Erythroblast (primary cell): ENCODE data around the gene TGFBI.
A peak's percentile ranks its signal among the peaks of the same experiment; 100 is the strongest.

Experiments used
- DNase-seq, 2 experiments: peaks; one replicate each; lab custom pipeline; 2025; lab: John Stamatoyannopoulos, UW
- GATA1 ChIP-seq: IDR thresholded peaks from 2 replicates; pipeline ENCODE4 v1.6.1; 2011; ENCODE audit warnings: low read depth, mild to moderate bottlenecking, control low read depth, low read length, moderate library complexity
- POLR2A ChIP-seq: IDR thresholded peaks from 2 replicates; pipeline ENCODE4 v1.6.1; 2011; ENCODE audit warnings: mild to moderate bottlenecking, low read length

The TGFBI gene

DNA sequence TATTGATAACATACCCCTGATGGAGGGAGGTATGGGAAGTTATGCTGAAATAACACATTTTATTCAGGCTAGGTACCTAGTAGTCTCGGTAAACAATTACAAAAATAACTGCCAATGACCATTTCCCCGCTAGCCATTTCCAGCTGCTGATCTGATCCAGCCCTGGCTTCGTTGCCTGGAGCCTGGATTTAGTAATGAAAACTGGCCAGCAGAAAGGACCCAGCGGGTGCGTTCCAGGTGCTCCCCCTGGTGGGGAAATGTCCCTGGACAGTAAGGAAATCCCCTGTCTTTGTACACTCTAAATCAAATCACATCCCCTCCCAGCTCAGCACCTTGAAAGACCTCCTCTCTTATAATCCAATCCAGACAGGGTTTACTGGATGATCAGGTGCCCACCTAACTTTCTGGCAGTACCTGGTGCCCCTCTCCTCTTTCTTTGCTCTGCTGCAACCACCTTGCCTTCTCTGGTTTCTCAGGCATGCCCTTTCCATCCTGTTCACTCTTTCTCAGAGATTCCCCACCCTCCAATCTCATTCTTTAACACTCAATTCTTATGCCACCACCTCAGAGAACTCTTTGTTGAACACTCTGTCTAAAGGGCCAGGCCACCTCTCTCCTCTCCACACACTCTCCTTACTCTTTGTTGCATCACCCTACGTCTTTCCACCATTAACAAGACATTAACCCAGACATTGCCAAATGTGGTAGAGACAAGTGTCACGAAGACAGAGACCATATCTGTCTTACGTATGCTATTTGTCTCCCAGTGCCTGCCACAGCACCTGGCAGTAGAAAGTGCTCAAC lies 53.8 kb downstream of the TGFBI start:
- no peak for TF ChIP-seq POLR2A
- no peak for TF ChIP-seq GATA1

DNA sequence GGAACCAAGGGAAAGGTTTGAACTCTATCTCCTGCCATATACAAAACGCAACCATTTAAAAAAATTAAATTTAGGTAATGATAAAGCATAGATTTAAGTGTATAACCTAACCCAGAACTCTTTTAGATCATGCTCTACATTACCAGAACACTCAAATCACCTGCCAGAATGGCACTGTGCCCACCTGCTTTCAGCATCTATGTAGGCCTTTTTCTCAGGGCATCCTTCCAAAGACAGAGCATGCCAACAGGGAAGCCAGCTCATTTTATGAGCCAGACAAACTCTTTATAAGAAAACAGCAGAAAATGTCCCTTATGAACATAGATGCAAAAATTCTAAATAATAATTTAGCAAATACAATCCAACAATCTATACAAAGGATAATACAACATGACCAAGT lies 55.9 kb downstream of the TGFBI start:
- TF ChIP-seq GATA1: no peak
- TF ChIP-seq POLR2A: no peak
- no peak for DNase-seq

More for the DNA sequence above, 53.8 kb downstream of the TGFBI start:
- DNase-seq: peak; percentile 62 to 73

DNA sequence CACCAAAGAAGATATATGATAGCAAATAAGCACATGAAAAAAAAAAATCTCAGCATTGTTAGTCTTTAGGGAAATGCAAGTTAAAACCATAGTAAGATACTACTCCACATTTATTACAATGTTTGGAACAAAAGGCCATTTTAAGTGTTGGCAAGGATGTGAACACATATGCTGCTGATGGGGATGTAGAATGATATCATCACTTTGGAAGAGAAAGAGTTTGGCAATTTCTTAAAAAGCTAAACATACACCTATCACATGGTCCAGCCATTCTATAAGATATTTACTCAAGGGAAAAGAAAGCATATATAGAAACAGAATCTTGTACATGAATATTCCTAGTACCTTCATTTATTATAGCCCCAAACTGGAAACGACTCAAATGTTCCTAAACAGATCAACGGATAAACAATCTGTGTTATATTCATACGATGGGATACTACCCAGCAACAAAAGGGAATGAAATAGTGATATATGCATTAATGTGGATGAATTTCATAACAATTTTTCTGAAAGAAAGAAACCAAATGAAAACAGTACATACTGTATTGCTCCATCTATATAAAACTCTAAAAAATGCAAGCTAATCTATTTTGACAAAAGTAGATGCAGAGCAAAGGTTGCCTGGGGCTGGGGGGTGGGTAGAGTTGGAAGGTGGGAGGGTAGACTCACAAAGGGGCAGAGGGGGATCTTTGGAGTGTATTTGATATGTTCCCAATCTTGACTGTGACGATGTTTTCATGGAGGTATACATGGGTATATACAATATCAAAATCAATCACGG lies 58.2 kb downstream of the TGFBI start:
- TF ChIP-seq GATA1 (no peak), POLR2A (no peak)
- no peak for DNase-seq

DNA sequence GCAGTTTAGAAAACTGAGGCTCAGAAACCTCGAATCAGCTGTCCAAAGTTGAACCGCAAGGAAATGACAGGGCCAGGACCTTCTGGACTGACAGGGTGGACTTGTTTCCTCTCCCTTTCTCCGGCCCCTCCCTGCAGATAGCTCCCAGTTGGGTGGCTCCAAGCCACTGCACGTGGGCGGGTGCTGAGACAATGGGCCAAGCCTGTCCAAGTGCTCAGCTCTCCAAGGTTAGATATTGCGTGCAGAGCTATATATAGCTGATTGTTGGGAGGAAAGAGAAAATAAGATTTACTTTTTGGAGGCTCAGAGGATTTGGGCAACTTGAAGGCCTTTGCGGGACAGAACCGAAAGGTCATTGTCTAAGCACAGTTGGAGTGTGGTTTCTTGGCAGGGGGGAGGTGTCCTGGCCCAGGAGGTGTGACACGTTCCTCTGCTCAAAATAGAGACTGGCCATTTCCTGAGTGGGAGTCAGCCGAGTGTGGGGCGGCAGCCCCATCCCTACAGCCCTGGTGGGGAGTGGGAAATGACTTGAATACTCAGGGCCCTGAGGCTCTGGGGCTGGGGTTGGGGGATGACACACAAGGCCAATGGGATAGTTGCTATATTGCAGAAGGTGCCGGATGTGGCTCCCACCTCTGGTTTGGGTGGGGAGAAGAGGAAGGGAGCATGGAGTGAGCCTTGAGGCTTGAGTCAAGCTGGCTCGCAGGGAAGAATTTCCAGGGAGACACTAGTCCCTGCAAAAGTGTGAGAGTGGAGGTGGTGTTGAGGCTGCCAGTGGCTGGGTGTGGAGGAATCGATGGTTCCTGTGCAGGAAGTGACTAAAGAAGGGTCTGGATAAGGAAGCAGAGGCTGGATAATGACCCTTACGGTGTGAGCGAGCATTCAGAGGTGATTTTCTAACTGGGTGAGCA lies 59.4 kb downstream of the TGFBI start:
- DNase-seq: peak; percentile 8 to 20
- TF ChIP-seq GATA1 (no peak), POLR2A (no peak)

DNA sequence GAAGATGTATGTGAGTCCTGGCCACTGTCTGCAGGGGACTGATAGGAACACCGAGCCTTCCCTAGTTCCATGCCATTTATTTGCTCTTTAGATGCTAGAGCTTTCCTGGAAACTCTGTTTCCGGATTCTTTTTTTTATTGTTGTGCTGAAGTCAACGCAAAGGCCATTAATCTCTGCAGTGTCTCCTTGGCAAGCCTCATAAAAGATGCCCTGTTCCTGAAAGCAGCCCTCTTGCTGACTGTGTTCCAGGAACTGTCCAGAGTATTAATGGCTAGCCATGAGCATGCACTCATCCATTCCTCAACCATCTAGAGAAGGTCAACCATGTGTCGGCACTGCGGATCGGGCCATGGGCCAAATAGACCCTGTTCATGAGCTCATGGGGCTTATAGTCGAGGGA lies 61.0 kb downstream of the TGFBI start:
- TF ChIP-seq POLR2A (no peak), GATA1 (no peak)
- DNase-seq: no peak

DNA sequence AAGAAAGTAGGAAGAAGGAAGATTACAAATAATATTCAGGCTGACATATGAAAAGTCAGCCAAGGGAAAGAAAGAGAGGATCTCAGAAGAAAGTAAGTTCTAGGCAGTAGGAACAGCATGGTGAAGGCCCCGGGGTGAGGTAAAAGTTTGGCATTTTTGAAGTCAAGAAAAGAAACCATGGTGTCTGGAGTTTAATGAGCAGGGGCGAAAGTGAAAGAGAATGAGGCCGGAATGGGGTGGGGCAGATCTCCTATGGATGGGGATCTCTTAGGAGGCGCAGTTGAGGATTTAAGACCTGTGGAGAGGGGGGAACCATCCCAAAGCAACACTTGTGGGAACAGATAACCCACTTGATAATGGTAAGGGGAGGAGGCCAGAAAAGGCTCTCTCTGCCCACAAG lies 61.5 kb downstream of the TGFBI start:
- DNase-seq: no peak
- no peak for TF ChIP-seq GATA1
- TF ChIP-seq POLR2A: no peak

DNA sequence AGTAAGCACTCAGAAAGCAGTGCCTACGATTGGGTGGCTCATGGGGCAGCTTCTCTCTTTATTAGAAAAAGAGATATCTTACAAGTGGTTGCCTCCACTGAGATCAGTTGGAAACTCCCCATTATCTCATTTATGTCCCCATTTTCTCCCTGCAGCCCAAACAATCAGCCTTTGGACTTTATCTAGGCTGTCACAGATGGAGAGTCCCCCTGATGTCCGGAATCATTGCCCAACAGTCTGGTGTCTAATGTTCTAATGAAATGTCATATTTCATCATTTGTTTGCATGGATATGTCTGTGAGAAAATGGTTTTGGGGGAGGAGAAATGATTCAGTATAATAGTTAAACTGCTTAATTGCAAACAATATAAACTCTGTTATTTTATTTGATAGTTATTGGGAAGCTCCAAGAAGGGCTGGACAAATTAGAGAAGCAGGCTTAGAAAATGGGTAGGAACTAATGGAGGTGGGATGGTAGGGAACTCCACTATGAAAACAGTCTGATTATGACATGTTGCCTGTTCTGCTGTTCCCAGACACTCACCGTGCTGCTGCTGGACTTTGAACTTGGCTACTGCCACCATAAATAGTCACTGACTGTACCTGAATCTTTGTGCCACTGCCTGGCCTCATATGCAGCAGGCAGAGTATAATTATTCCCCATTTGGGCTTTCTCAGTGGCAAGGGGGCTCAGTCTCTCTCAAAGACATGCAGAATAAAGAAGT lies 65.6 kb downstream of the TGFBI start:
- TF ChIP-seq GATA1 (no peak), POLR2A (no peak)
- DNase-seq: peak; percentile 76 to 85

DNA sequence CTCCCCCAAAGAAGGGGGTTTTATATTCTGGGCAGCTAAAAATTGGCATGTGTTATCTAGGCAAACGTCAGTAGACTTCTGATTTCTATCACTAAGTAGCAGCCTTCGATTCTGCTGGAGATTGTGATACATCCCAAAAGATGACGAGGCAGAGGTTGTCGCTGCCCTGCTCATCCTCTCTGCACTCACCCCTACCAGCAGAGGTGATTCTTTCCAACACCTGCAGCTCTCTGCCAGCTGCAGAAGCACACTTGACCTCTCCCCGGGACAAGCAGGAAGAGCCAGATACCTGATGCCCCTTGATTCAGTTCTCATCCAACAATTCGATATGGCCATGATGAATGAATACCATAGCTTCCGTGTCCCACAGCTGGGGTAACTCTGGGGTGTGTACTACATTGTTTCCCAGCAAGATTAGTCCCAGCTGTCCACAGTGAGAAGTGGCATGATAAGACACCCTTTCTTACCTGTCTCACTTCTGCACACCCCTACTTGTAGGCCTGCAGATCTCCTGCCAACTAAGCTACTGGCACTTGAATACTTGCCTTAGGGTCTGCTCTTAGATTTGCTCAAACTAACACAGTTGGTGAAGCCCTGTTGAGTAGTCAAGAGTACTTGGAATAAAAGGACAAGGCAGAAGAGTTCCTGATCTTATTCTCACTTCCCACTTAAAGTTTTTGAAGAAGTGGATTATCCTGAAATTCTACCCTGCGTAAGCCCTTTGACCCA lies 66.3 kb downstream of the TGFBI start:
- TF ChIP-seq POLR2A: no peak
- TF ChIP-seq GATA1: no peak

DNA sequence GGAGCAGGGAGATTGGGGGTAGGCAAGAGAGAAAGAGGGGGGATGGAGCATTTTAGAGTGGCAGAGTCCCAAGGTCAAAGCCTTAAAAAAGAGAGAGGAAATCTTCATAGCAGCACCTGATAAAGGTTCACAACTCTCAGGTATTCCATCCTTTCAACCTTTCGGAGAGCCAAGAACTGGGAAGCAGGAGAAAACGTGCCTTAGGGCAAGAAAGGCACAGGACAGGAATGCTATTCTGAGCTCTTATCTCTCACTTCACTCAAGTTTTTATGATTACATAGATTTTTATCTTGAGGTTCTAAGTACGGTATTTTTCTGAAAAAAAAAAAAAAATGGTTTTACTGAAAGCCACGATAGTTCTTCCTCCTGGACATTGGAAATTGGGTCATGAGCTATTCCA lies 69.4 kb downstream of the TGFBI start:
- no peak for DNase-seq
- TF ChIP-seq POLR2A (no peak), GATA1 (no peak)

More for the DNA sequence above, 66.3 kb downstream of the TGFBI start:
- DNase-seq: no peak

DNA sequence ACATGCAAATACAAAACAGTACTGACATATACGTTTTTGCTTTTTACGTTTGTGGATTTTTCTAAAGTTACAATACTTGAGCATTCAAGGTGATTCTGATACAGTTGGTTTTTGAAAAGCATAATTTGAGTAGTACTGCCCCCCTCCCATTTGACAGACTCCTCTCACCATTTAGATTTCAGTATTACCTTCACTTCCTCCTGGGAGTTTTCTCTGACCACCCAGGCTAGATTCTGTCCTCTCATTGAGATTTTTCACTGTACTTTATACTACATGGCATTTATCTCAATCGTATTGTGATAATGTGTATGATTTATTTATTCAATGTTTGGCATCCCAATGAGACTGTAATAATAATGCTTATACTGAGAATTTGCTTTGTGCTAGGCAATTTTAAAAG lies 71.1 kb downstream of the TGFBI start:
- TF ChIP-seq POLR2A: no peak
- TF ChIP-seq GATA1: no peak
- no peak for DNase-seq

DNA sequence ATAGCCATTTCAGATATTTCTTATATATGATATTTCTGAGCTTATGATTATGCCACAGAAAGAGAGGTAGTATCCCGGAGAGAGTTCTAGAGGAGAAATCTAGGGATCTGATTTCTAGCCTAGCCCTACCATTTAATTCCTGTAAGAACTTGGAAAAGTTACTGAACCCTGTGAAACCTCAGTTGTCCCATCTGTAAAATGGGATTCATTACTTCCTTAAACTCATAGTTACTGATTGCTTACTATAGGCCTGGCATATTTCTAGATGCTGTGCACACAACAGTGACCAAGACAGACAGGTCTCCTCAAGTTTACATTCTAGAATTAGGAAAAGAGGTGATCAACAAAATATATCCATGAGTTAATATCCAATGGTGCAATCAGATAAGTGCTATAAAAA lies 73.1 kb downstream of the TGFBI start:
- TF ChIP-seq POLR2A (no peak), GATA1 (no peak)
- DNase-seq: no peak

DNA sequence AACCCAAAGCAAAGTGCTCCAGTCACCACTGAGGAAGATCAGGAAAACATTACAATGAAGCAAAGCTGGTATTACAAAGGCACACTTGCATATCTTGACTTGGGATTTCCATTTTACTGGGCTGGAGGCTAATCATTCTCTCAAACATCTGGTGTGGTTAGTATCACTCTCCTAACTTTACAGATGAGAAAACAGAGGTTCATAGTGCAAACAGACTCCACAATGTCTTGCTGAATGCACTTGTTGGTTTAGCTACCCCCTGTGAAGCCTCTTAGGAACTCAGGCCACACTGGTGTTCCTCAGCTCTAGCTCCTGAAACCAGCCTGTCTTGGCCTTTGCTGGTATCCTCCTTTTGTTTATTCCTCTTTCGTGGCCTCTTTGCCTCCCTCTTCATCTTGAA lies 74.3 kb downstream of the TGFBI start:
- TF ChIP-seq POLR2A (no peak), GATA1 (no peak)
- DNase-seq: no peak
